Activated T-helper 17 cell treated with anti-CD3 and anti-CD28 coated beads, Interleukin-2, amount 50 U/mL, for 72 hours (primary cell): ENCODE data around the gene PRCP. TPM values are rescaled to one million over a fixed set of nuclear protein-coding genes. Genes with fewer than 3 reads are reported as not detected.

Experiments
- ATAC-seq: fragments of 150-1000 bp; cut with Tn5 transposase; replicated peaks from 2 replicates; pipeline ENCODE4 v1.10.0; 2021; ENCODE audit warnings: mild to moderate bottlenecking, moderate library complexity
- H3K27ac Mint-ChIP-seq: one replicate; pipeline ENCODE4 v1.8.0; 2022; ENCODE audit warnings: mixed read lengths
- H3K27me3 Mint-ChIP-seq: one replicate; pipeline ENCODE4 v1.8.0; 2022; ENCODE audit warnings: mixed read lengths
- H3K36me3 Mint-ChIP-seq: one replicate; pipeline ENCODE4 v1.8.0; 2022; ENCODE audit warnings: low read depth, mild to moderate bottlenecking, mixed read lengths
- H3K4me1 Mint-ChIP-seq: one replicate; pipeline ENCODE4 v1.8.0; 2022; ENCODE audit warnings: mixed read lengths
- H3K4me3 Mint-ChIP-seq: one replicate; pipeline ENCODE4 v1.8.0; 2022; ENCODE audit warnings: mild to moderate bottlenecking, mixed read lengths
- H3K9me3 Mint-ChIP-seq: one replicate; pipeline ENCODE4 v1.8.0; 2022; ENCODE audit warnings: mixed read lengths
- total RNA-seq, 2 donors: library from RNA; stranded (reverse); gene quantifications; one replicate each; pipeline ENCODE4 v1.2.3, GENCODE V29; 2022

Gene PRCP
- total RNA-seq, 2 donors from 2014 or later, result 20.9 to 26.9 TPM

GRCh38 chr11:82782825-82783374, 117.3 kb downstream of the PRCP start:
- no peaks in the 10 kb centered on the region for H3K36me3 Mint-ChIP-seq
- H3K27ac Mint-ChIP-seq, result no peak overlapping the region
- no peaks in the 10 kb centered on the region for H3K4me1 Mint-ChIP-seq
- H3K27me3 Mint-ChIP-seq, result peaks cover 22% of the 10 kb centered on the region
- ATAC-seq, result no peak
- H3K9me3 Mint-ChIP-seq, result peaks cover 10% of the 10 kb centered on the region
- H3K4me3 Mint-ChIP-seq, result no peak overlapping the region

- H3K27me3 Mint-ChIP-seq, result peaks cover 25% of the 10 kb centered on the region
- no peaks in the 10 kb centered on the region for H3K36me3 Mint-ChIP-seq
- peaks cover 19% of the 10 kb centered on the region for H3K9me3 Mint-ChIP-seq
- no peaks in the 10 kb centered on the region for H3K4me1 Mint-ChIP-seq
- no peak for ATAC-seq
- H3K27ac Mint-ChIP-seq, result no peak overlapping the region
- H3K4me3 Mint-ChIP-seq, result no peak overlapping the region
Observed at GRCh38 chr11:82778776-82779175, 121.5 kb downstream of the PRCP start.

GRCh38 chr11:82776377-82776776, 123.9 kb downstream of the PRCP start:
- Mint-ChIP-seq H3K27me3 (peaks cover 23% of the 10 kb centered on the region), H3K4me3 (no peak overlapping the region), H3K27ac (no peak overlapping the region), H3K36me3 (no peaks in the 10 kb centered on the region), H3K4me1 (no peaks in the 10 kb centered on the region), H3K9me3 (peaks cover 13% of the 10 kb centered on the region)
- no peak for ATAC-seq

- Mint-ChIP-seq H3K27me3 (peaks cover 19% of the 10 kb centered on the region), H3K27ac (no peak overlapping the region), H3K9me3 (peaks cover 8% of the 10 kb centered on the region), H3K36me3 (no peaks in the 10 kb centered on the region), H3K4me3 (no peak overlapping the region), H3K4me1 (no peaks in the 10 kb centered on the region)
- peak; percentile 45 for ATAC-seq
Observed at GRCh38 chr11:82775736-82776346, 124.4 kb downstream of the PRCP start.

- H3K36me3 Mint-ChIP-seq, result no peaks in the 10 kb centered on the region
- no peak for ATAC-seq
- H3K27me3 Mint-ChIP-seq, result peaks cover 19% of the 10 kb centered on the region
- no peak overlapping the region for H3K4me3 Mint-ChIP-seq
- H3K9me3 Mint-ChIP-seq, result peaks cover 8% of the 10 kb centered on the region
- H3K4me1 Mint-ChIP-seq, result no peaks in the 10 kb centered on the region
- no peak overlapping the region for H3K27ac Mint-ChIP-seq
Observed at GRCh38 chr11:82775218-82775617, 125.0 kb downstream of the PRCP start.

Other genes with a start within 250 kb of the PRCP start
- not detected for gene FAM181B, start 166.6 kb downstream of the PRCP start, total RNA-seq
- gene DDIAS, start 1.3 kb upstream of the PRCP start, total RNA-seq, result 10 to 100 TPM in 1 of 2 donors, 1 to 10 TPM in 1; 6.1 to 17.3 TPM
- 1 to 10 TPM; 7.0 to 8.7 TPM for gene RAB30, start 171.5 kb upstream of the PRCP start, total RNA-seq